SU-DHL-6 (cell line): ENCODE measurements around the gene ACVR2B.

Experiments
- H2AFZ ChIP-seq: fragments of 200-600 bp; sonication (generic); 2 replicates; pipeline ENCODE4 v1.6.1; 2014; ENCODE audit warnings: low read depth, mild to moderate bottlenecking, moderate library complexity, mixed read lengths, antibody characterized with exemption, low read length; ENCODE audit not compliant: severe bottlenecking
- H3F3A ChIP-seq: fragments of 200-600 bp; shearing (Covaris generic); 2 replicates; pipeline ENCODE4 v1.6.0; 2016; ENCODE audit warnings: antibody characterized with exemption, mild to moderate bottlenecking; ENCODE audit not compliant: insufficient read depth
- H3K27ac ChIP-seq: fragments of 200-600 bp; sonication (generic); 2 replicates; pipeline ENCODE4 v1.5.1; 2016; ENCODE audit warnings: low read depth, mild to moderate bottlenecking, low read length, moderate library complexity, mixed read lengths
- H3K27me3 ChIP-seq: fragments of 200-600 bp; sonication (generic), shearing (Covaris generic); 2 replicates; pipeline ENCODE4 v1.6.0; 2014; ENCODE audit warnings: mild to moderate bottlenecking, low read length
- H3K36me3 ChIP-seq: fragments of 200-600 bp; sonication (generic); 2 replicates; pipeline ENCODE4 v1.6.1; 2014; ENCODE audit warnings: mild to moderate bottlenecking, low read length, mixed read lengths
- H3K4me2 ChIP-seq: fragments of 300-600, 200-600 bp; shearing (Covaris generic), sonication (generic); 2 replicates; pipeline ENCODE4 v1.6.0; 2014; ENCODE audit warnings: low read length, low read depth, mild to moderate bottlenecking; ENCODE audit not compliant: poor library complexity, severe bottlenecking
- H3K4me3 ChIP-seq: fragments of 200-600 bp; sonication (generic); 2 replicates; pipeline ENCODE4 v1.5.1; 2014; ENCODE audit warnings: antibody characterized with exemption, low read length, mild to moderate bottlenecking, mixed read lengths; ENCODE audit not compliant: insufficient read depth, poor library complexity, severe bottlenecking
- H3K79me2 ChIP-seq: fragments of 200-600 bp; sonication (generic); 2 replicates; pipeline ENCODE4 v1.6.1; 2014; ENCODE audit warnings: mild to moderate bottlenecking, low read length, moderate library complexity; ENCODE audit not compliant: insufficient read depth
- H3K9ac ChIP-seq: fragments of 200-600 bp; sonication (generic); 2 replicates; pipeline ENCODE4 v1.7.0; 2014; ENCODE audit warnings: mild to moderate bottlenecking, low read length
- H3K9me2 ChIP-seq: fragments of 200-600 bp; sonication (generic); replicated peaks from 2 replicates; pipeline ENCODE4 v1.6.1; 2014; ENCODE audit warnings: low read length; ENCODE audit not compliant: insufficient read depth
- H3K9me3 ChIP-seq: fragments of 200-600 bp; sonication (generic); 2 replicates; pipeline ENCODE4 v1.6.1; 2014; ENCODE audit warnings: low read length, mixed read lengths; ENCODE audit not compliant: insufficient read depth
- H4K20me1 ChIP-seq: fragments of 200-600 bp; sonication (generic); 2 replicates; pipeline ENCODE4 v1.6.1; 2014; ENCODE audit warnings: low read depth, mild to moderate bottlenecking, antibody characterized with exemption, low read length, moderate library complexity, mixed read lengths
- CTCF ChIP-seq: fragments of 200-600 bp; sonication (generic); IDR thresholded peaks from one replicate; pipeline ENCODE4 v1.5.1; 2017; ENCODE audit warnings: antibody characterized with exemption, mild to moderate bottlenecking, low read length, moderate library complexity; ENCODE audit not compliant: insufficient read depth, poor library complexity, severe bottlenecking
- EZH2phosphoT487 ChIP-seq: fragments of 200-600 bp; sonication (generic), shearing (Covaris generic); conservative IDR thresholded peaks from 2 replicates; pipeline ENCODE4 v1.6.1; 2018; ENCODE audit warnings: mild to moderate bottlenecking, antibody characterized with exemption, low read length, moderate library complexity, mixed read lengths

Gene ACVR2B

GRCh38 chr3:38475716-38476115, 22.0 kb downstream of the ACVR2B start:
- Histone ChIP-seq H4K20me1 (no peaks in the 10 kb centered on the region), H3K79me2 (no peaks in the 10 kb centered on the region), H3K4me3 (no peak overlapping the region), H3K9me3 (peaks cover under 1% of the 10 kb centered on the region; the same call in 1 of the 2 replicates), H3K27ac (no peak overlapping the region), H2AFZ (no peak overlapping the region), H3K9me2 (no peaks in the 10 kb centered on the region), H3K4me2 (no peak overlapping the region), H3F3A (no peaks in the 10 kb centered on the region), H3K27me3 (no peaks in the 10 kb centered on the region), H3K9ac (no peak overlapping the region), H3K36me3 (no peaks in the 10 kb centered on the region)
- TF ChIP-seq EZH2phosphoT487 (no peak), CTCF (no peak)

GRCh38 chr3:38476157-38476756, 22.6 kb downstream of the ACVR2B start:
- Histone ChIP-seq H3F3A (no peaks in the 10 kb centered on the region), H3K79me2 (no peaks in the 10 kb centered on the region)

GRCh38 chr3:38477057-38477820, 23.5 kb downstream of the ACVR2B start:
- TF ChIP-seq EZH2phosphoT487 (no peak), CTCF (no peak)
- H3K4me2 ChIP-seq = no peak overlapping the region
- no peaks in the 10 kb centered on the region for H3K9me3 ChIP-seq
- no peak overlapping the region for H3K9ac ChIP-seq
- no peaks in the 10 kb centered on the region for H4K20me1 ChIP-seq
- H3K36me3 ChIP-seq = no peaks in the 10 kb centered on the region
- no peaks in the 10 kb centered on the region for H3K9me2 ChIP-seq
- H2AFZ ChIP-seq = no peak overlapping the region
- no peak overlapping the region for H3K27ac ChIP-seq
- H3K79me2 ChIP-seq = no peaks in the 10 kb centered on the region
- H3K4me3 ChIP-seq = no peak overlapping the region
- no peaks in the 10 kb centered on the region for H3K27me3 ChIP-seq
- no peaks in the 10 kb centered on the region for H3F3A ChIP-seq

More at GRCh38 chr3:38476157-38476756, 22.6 kb downstream of the ACVR2B start:
- H2AFZ ChIP-seq = no peak overlapping the region
- no peaks in the 10 kb centered on the region for H4K20me1 ChIP-seq
- TF ChIP-seq EZH2phosphoT487 (no peak), CTCF (no peak)
- no peaks in the 10 kb centered on the region for H3K9me3 ChIP-seq
- H3K9me2 ChIP-seq = no peaks in the 10 kb centered on the region
- no peaks in the 10 kb centered on the region for H3K36me3 ChIP-seq
- no peaks in the 10 kb centered on the region for H3K27me3 ChIP-seq
- H3K9ac ChIP-seq = no peak overlapping the region
- H3K4me3 ChIP-seq = no peak overlapping the region
- no peak overlapping the region for H3K27ac ChIP-seq
- H3K4me2 ChIP-seq = no peak overlapping the region
